GM19328 (cell line): ENCODE results near the gene SLC25A14.

Source experiments
- ATAC-seq: cut with Tn5 transposase; IDR thresholded peaks from one replicate; pipeline ENCODE4 v1.9.1; 2021; ENCODE audit warnings: mild to moderate bottlenecking, moderate library complexity; ENCODE audit not compliant: unreplicated experiment

SLC25A14 gene

GRCh38 chrX:130378024-130378669 is 38.4 kb downstream of the SLC25A14 start:
- ATAC-seq = no peak

- no peak for ATAC-seq
Measured at GRCh38 chrX:130385520-130385919, 45.8 kb downstream of the SLC25A14 start, which contains the start of gene GPR119. GPR119 (minus strand) TSS chrX:130385674; CDS start chrX:130385447, 227 bp downstream.

GRCh38 chrX:130386408-130386808 is 46.7 kb downstream of the SLC25A14 start:
- no peak for ATAC-seq

- no peak for ATAC-seq
Measured at GRCh38 chrX:130393451-130394074, 53.8 kb downstream of the SLC25A14 start.

- no peak for ATAC-seq
Measured at GRCh38 chrX:130395341-130395740, 55.6 kb downstream of the SLC25A14 start.

- ATAC-seq = peak; percentile 88
Measured at GRCh38 chrX:130401415-130402207, 61.9 kb downstream of the SLC25A14 start, which contains the start of gene RBMX2. RBMX2 (plus strand) TSS chrX:130401987; CDS start chrX:130402033, 46 bp downstream.

- no peak for ATAC-seq
Measured at GRCh38 chrX:130402208-130402684, 62.5 kb downstream of the SLC25A14 start.

- ATAC-seq = no peak
Measured at GRCh38 chrX:130413415-130413814, 73.7 kb downstream of the SLC25A14 start.

GRCh38 chrX:130414800-130415199 is 75.1 kb downstream of the SLC25A14 start:
- no peak for ATAC-seq

- no peak for ATAC-seq
Measured at GRCh38 chrX:130415201-130415600, 75.5 kb downstream of the SLC25A14 start.

GRCh38 chrX:130416785-130417184 is 77.1 kb downstream of the SLC25A14 start:
- no peak for ATAC-seq

GRCh38 chrX:130418066-130418465 is 78.3 kb downstream of the SLC25A14 start:
- no peak for ATAC-seq

GRCh38 chrX:130418740-130419139 is 79.0 kb downstream of the SLC25A14 start:
- ATAC-seq = no peak

GRCh38 chrX:130419263-130419662 is 79.5 kb downstream of the SLC25A14 start:
- ATAC-seq = no peak
